Vagina (tissue), 2 donors: Measurements from ENCODE around the gene TMEM89.

ENCODE experiments used
- POLR2A ChIP-seq, 2 donors: fragments of 450-650 bp; IDR thresholded peaks; one replicate each; pipeline ENCODE4 v1.6.1; 2017; ENCODE audit warnings: antibody characterized with exemption in 2 of 2, mild to moderate bottlenecking in 2 of 2, moderate library complexity in 2 of 2
- POLR2AphosphoS5 ChIP-seq, 2 donors: sonication (generic); formaldehyde crosslinking; IDR thresholded peaks; one replicate each; pipeline ENCODE4 v1.9.0; 2017; ENCODE audit warnings: antibody characterized with exemption in 2 of 2, mild to moderate bottlenecking in 2 of 2, low read depth in 1 of 2; ENCODE audit not compliant: insufficient read depth in 1 of 2
- TF ChIP-seq, protein P1 (sequence below), 3 experiments: fragments of 450-650 bp in 2 of 3; fragments of 200-600 bp in 1 of 3; sonication (generic) in 1 of 3; IDR thresholded peaks; one replicate each; pipeline ENCODE4 v1.5.1; 2017 to 2019; ENCODE audit warnings: antibody characterized with exemption in 3 of 3, mild to moderate bottlenecking in 2 of 3, moderate library complexity in 2 of 3

DNA sequence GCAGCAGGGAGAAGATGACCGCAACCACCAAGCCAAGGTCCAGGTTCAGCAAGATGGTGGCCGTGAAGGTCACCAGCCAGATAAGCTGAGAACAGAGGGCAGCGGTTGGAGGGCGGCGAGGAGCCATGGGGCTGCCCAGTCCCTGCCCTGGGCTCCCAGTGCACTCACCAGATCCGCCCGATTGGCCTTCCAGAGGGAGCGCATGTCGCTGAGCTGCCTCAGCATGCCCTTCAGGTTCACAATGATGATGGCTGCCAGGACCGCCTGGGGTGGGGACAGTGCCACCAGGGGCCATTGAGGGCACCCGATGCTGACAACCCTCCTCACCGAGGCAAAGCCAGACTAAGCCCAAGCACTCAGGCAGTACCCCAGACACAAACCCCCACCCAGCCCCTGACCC lies 8.3 kb upstream of the TMEM89 start:
- no peak for TF ChIP-seq POLR2A (IDR thresholded peaks at IDR 0.05)
- TF ChIP-seq, protein P1, sequence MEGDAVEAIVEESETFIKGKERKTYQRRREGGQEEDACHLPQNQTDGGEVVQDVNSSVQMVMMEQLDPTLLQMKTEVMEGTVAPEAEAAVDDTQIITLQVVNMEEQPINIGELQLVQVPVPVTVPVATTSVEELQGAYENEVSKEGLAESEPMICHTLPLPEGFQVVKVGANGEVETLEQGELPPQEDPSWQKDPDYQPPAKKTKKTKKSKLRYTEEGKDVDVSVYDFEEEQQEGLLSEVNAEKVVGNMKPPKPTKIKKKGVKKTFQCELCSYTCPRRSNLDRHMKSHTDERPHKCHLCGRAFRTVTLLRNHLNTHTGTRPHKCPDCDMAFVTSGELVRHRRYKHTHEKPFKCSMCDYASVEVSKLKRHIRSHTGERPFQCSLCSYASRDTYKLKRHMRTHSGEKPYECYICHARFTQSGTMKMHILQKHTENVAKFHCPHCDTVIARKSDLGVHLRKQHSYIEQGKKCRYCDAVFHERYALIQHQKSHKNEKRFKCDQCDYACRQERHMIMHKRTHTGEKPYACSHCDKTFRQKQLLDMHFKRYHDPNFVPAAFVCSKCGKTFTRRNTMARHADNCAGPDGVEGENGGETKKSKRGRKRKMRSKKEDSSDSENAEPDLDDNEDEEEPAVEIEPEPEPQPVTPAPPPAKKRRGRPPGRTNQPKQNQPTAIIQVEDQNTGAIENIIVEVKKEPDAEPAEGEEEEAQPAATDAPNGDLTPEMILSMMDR (IDR thresholded peaks at IDR 0.05), result no peak
- TF ChIP-seq POLR2AphosphoS5 (IDR thresholded peaks at IDR 0.05; ENCODE audit: insufficient read depth in 1 of 2, low read depth in 1 of 2), result no peak
